ENCODE results near the gene RNF7. TPM values are rescaled to one million over a fixed set of nuclear protein-coding genes. Genes with fewer than 3 reads are reported as not detected.

Gene RNF7
- total RNA-seq, 2 donors from 2014 or later: 53.9 to 54.7 TPM

DNA sequence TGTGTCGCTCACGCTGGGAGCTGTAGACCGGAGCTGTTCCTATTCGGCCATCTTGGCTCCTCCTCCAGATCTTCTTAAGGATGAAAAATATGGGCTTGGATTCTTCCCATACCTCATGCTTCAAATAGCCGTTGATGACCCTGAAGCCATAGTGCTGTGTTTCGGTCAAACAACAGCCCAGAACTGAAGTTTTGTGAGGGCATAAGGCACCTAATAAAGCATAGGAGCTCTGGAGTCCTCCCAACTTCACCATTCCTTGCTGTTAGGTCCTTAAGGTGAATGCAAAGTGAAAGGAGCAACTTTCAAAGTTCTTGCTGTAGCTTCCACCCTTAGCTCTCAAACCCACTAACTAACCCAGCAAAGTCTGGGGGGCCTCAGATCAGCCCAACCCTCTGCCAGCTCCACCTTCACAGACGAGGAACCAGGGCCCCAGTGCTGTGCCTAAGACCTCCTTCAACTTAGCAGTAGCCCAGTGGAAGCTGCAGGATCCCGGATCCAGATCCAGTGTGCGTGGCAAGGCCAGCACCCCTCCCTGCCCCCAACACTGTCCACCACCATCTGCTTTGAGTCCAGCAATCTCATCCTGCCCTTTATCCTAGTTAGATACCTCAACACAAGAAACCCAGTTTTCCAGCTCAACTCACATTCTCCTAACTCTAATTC lies 25.1 kb downstream of the RNF7 start, which contains the start of gene GRK7:
TSS of gene GRK7 (plus strand) at position 321 of the 663 bp plus-strand sequence. CDS start 14,877 bp downstream, outside the sequence.
- Histone ChIP-seq H3K4me3 (no peak within 1 kb of the TSS), H3K27me3 (replicated peaks; ENCODE audit: insufficient read depth) (no peaks in the 10 kb centered on the region), H3K9me3 (no peaks in the 10 kb centered on the region), H3K36me3 (no peaks in the 10 kb centered on the region), H3K27ac (no peak within 1 kb of the TSS), H3K4me1 (ENCODE audit: control insufficient read depth in 1 of 2, low read depth in 2 of 2) (no peaks in the 10 kb centered on the region)
- TF ChIP-seq, protein P1, sequence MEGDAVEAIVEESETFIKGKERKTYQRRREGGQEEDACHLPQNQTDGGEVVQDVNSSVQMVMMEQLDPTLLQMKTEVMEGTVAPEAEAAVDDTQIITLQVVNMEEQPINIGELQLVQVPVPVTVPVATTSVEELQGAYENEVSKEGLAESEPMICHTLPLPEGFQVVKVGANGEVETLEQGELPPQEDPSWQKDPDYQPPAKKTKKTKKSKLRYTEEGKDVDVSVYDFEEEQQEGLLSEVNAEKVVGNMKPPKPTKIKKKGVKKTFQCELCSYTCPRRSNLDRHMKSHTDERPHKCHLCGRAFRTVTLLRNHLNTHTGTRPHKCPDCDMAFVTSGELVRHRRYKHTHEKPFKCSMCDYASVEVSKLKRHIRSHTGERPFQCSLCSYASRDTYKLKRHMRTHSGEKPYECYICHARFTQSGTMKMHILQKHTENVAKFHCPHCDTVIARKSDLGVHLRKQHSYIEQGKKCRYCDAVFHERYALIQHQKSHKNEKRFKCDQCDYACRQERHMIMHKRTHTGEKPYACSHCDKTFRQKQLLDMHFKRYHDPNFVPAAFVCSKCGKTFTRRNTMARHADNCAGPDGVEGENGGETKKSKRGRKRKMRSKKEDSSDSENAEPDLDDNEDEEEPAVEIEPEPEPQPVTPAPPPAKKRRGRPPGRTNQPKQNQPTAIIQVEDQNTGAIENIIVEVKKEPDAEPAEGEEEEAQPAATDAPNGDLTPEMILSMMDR (IDR thresholded peaks at IDR 0.05): no peak
- ATAC-seq (ENCODE audit: insufficient number of reproducible peaks, low FRiP score, low read depth) (no peak), DNase-seq (ENCODE audit: low spot score) (no peak)

DNA sequence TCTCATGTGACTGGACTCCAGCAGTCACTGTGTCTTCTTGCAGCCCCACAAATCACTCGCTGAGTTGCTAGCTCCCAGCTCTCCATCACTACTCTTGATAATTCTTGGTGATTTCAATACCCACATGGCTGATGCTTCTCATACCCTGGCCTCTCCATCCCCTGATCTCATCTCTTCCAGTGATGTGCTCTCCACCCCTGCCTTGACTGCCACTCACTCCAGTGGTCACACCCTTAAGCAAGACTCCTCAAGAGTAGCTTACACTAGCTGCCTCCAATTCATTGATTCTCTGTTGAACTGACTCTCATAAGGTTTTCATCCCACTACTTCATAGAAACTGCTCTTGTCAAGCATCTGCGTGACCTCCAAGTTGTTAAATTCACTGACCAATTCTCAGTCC lies 25.9 kb downstream of the RNF7 start:
- no peak for DNase-seq (ENCODE audit: low spot score)
- Histone ChIP-seq H3K27me3 (replicated peaks; ENCODE audit: insufficient read depth) (no peaks in the 10 kb centered on the region), H3K27ac (no peak overlapping the region), H3K4me1 (ENCODE audit: control insufficient read depth in 1 of 2, low read depth in 2 of 2) (no peaks in the 10 kb centered on the region), H3K36me3 (no peaks in the 10 kb centered on the region), H3K9me3 (no peaks in the 10 kb centered on the region), H3K4me3 (no peak overlapping the region)
- no peak for ATAC-seq (ENCODE audit: insufficient number of reproducible peaks, low FRiP score, low read depth)
- TF ChIP-seq, protein P1 (IDR thresholded peaks at IDR 0.05): no peak

DNA sequence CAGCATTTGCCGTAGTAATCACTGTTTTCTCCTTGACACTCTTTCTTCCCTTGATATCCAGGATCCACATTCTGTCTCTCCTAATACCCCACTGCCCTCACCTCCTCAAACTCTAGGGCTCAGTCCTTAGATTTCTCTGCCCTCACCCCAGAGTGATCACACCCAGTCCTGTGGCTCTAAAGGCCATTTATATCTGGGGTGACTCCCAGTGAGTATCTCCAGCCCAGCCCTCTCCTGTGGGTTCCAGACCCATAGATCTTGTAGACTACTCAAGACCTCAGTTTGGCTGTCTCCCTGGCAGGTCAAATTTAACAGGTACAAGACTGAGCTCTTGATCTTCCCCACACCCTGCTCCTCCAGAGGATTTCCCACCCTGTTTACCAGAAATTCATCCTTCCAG lies 26.4 kb downstream of the RNF7 start:
- Histone ChIP-seq H3K27ac (no peak overlapping the region), H3K36me3 (no peaks in the 10 kb centered on the region), H3K27me3 (replicated peaks; ENCODE audit: insufficient read depth) (no peaks in the 10 kb centered on the region), H3K4me1 (ENCODE audit: control insufficient read depth in 1 of 2, low read depth in 2 of 2) (no peaks in the 10 kb centered on the region), H3K4me3 (no peak overlapping the region), H3K9me3 (no peaks in the 10 kb centered on the region)
- ATAC-seq (ENCODE audit: insufficient number of reproducible peaks, low FRiP score, low read depth): no peak
- no peak for DNase-seq (ENCODE audit: low spot score)
- TF ChIP-seq, protein P1 (IDR thresholded peaks at IDR 0.05): no peak

DNA sequence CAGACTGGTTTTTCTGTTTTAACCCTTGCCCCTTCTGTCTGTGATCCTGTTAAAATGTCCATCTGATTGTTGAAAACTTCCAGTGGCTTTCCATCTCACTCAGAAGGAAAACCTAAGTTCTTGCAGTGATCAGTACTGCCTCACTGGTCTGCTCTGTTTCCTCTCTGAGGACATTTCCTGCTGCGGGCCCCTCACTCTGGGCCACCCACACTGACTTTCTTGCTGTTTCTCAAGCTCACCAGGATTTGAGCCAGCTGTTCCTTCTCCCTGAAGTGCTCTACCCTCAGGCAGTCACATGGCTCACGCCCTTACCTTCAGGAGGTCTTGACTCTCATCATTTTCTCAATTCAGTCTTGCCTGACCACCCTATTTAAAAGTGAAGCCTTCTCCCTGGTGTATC lies 26.9 kb downstream of the RNF7 start:
- no peak overlapping the region for H3K27ac ChIP-seq
- H3K4me1 ChIP-seq (ENCODE audit: control insufficient read depth in 1 of 2, low read depth in 2 of 2): no peaks in the 10 kb centered on the region
- no peaks in the 10 kb centered on the region for H3K9me3 ChIP-seq
- no peaks in the 10 kb centered on the region for H3K36me3 ChIP-seq
- DNase-seq (ENCODE audit: low spot score) (no peak), ATAC-seq (ENCODE audit: insufficient number of reproducible peaks, low FRiP score, low read depth) (no peak)
- TF ChIP-seq, protein P1 (IDR thresholded peaks at IDR 0.05): no peak
- no peaks in the 10 kb centered on the region for H3K27me3 ChIP-seq (replicated peaks; ENCODE audit: insufficient read depth)
- H3K4me3 ChIP-seq: no peak overlapping the region

DNA sequence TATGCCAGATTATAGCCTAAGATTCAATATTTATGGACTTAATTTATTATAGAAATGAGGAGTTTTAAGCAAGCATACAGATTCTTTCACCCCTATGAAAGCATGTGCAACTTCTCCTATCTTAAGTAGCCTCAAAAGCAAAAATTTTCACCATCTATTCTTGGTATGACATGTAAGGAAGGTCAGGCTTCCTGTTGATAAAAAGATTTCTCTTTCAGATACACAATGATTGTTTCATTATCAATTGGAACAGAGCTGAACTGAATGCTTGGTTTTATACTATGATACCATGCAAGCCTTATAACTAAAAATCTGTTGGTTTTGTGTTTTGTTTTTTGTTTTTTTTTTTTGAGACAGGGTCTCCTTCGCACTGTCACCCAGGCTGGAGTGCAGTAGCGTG lies 29.0 kb downstream of the RNF7 start:
- no peak for DNase-seq (ENCODE audit: low spot score)
- H3K27ac ChIP-seq: no peak overlapping the region
- H3K4me1 ChIP-seq (ENCODE audit: control insufficient read depth in 1 of 2, low read depth in 2 of 2): no peaks in the 10 kb centered on the region
- H3K36me3 ChIP-seq: no peaks in the 10 kb centered on the region
- no peaks in the 10 kb centered on the region for H3K9me3 ChIP-seq
- TF ChIP-seq, protein P1 (IDR thresholded peaks at IDR 0.05): no peak
- H3K27me3 ChIP-seq (replicated peaks; ENCODE audit: insufficient read depth): no peaks in the 10 kb centered on the region
- H3K4me3 ChIP-seq: no peak overlapping the region
- no peak for ATAC-seq (ENCODE audit: insufficient number of reproducible peaks, low FRiP score, low read depth)
